ENCODE data around the gene PHACTR4.
"Not testable (repeated sequence)": the region's sequence is repeated elsewhere in the genome, so short reads cannot be mapped to it uniquely, and the experiment has no call there.

PHACTR4 gene

DNA sequence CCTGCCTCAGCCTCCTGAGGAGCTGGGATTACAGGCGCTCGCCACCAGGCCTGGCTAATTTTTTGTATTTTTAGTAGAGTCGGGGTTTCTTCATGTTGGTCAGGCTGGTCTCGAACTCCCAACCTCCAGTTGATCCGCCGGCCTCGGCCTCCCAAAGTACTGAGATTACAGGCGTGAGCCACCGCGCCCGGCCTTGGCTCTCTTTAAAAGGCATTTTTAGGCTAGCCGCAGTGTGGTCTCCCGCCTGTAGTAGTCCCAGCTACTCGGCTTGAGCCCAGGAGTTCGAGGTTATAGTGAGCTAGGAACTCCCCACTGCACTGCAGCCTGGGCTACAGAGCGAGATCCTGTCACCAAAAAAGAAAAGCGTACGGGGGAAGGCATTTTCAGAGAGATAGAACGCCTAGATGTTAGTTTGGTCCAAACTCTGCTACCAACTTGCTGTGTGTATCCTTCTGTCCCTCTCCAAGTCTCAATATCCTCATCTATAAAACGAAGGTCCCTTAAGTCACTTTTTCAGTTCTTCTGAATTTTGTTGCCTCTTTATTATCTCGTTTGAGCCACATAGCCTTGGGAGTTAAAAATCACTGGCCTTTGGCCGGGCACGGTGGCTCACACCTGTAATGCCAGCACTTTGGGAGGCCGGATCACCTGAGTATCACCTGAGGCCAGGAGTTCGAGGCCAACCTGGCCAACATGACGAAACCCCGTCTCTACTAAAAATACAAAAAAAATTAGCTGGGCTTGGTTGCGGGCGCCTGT is 40.0 kb upstream of the PHACTR4 start:
- TF ChIP-seq CTCF (IDR thresholded peaks at IDR 0.05; ENCODE audit: low read depth, low read length, missing control alignments): no peak
- DNase-seq (ENCODE audit: extremely low read depth, low read depth): no peak
- H3K4me3 ChIP-seq (replicated peaks; ENCODE audit: low read depth, low read length): peak overlapping the region; percentile 63

- no peak for DNase-seq (ENCODE audit: extremely low read depth, low read depth)
- TF ChIP-seq CTCF (IDR thresholded peaks at IDR 0.05; ENCODE audit: low read depth, low read length, missing control alignments): no peak
Observed at GRCh38 chr1:28338897-28339296, 30.6 kb upstream of the PHACTR4 start.

DNA sequence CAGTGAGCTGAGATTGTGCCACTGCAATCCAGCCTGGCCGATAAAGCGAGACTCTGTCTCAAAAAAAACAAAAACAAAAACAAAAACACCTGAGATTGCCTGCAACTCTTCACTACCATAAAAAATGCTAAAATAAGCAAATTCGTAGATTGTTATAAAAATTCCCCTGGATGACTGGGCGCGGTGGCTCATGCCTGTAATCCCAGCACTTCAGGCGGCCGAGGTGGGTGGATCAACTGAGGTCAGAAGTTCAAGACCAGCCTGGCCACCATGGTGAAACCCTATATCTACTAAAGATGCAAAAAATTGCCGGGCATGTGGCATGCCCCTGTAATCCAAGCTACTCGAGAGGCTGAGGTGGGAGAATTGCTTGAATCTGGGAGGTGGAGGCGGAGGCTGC is 30.0 kb upstream of the PHACTR4 start:
- H3K4me3 ChIP-seq (replicated peaks; ENCODE audit: low read depth, low read length): no peak overlapping the region
- no peak for DNase-seq (ENCODE audit: extremely low read depth, low read depth)
- no peak for TF ChIP-seq CTCF (IDR thresholded peaks at IDR 0.05; ENCODE audit: low read depth, low read length, missing control alignments)

More at GRCh38 chr1:28338897-28339296, 30.6 kb upstream of the PHACTR4 start:
- H3K4me3 ChIP-seq (replicated peaks; ENCODE audit: low read depth, low read length): no peak overlapping the region

GRCh38 chr1:28340221-28340974 is 29.1 kb upstream of the PHACTR4 start:
- no peak for TF ChIP-seq CTCF (IDR thresholded peaks at IDR 0.05; ENCODE audit: low read depth, low read length, missing control alignments)
- H3K4me3 ChIP-seq (replicated peaks; ENCODE audit: low read depth, low read length): no peak overlapping the region
- DNase-seq (ENCODE audit: extremely low read depth, low read depth): no peak

DNA sequence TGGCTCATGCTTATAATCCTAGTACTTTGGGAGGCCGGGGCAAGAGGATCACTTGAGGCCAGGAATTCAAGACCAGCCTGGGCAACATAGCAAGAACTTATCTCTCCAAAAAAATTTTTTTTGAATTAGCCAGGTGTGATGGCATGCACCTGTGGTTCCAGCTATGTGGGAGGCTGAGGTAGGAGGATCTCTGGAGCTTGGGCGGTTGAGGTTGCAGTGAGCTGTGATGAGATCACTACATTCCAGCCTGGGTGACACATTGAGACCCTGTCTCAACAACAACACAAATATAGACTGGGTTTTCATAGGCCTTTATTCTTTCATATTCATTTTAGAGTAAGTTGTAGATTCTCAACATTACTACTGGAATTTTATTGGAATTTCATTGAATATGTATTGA is 27.9 kb upstream of the PHACTR4 start:
- TF ChIP-seq CTCF (IDR thresholded peaks at IDR 0.05; ENCODE audit: low read depth, low read length, missing control alignments): no peak
- no peak overlapping the region for H3K4me3 ChIP-seq (replicated peaks; ENCODE audit: low read depth, low read length)
- DNase-seq (ENCODE audit: extremely low read depth, low read depth): no peak

GRCh38 chr1:28343405-28343804 is 26.1 kb upstream of the PHACTR4 start:
- no peak for DNase-seq (ENCODE audit: extremely low read depth, low read depth)

DNA sequence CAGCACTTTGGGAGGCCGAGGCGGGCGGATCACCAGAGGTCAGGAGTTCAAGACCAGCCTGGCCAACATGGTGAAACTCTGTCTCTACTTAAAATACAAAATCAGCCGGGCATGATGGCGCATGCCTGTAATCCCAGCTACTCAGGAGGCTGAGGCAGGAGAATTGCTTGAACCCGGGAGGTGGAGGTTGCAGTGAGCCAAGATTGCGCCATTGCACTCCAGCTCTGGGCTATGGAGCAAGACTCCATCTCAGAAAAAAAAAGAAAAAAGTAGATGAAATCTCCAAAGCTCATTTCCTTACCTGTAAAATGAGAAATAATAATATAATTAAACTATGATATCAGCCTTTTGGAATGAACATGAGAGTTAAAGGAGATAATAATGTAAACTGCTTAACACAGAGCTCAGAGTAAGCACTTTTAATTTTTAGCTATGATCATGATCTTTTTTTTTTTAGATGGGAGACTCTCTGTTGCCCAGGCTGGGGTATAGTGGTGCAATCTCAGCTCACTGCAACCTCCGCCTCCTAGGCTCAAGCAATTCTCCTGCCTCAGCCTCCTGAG is 16.2 kb upstream of the PHACTR4 start:
- DNase-seq (ENCODE audit: extremely low read depth, low read depth); H3K4me3 ChIP-seq (replicated peaks; ENCODE audit: low read depth, low read length): not testable (repeated sequence)

More at GRCh38 chr1:28343405-28343804, 26.1 kb upstream of the PHACTR4 start:
- H3K4me3 ChIP-seq (replicated peaks; ENCODE audit: low read depth, low read length): no peak overlapping the region
- no peak for TF ChIP-seq CTCF (IDR thresholded peaks at IDR 0.05; ENCODE audit: low read depth, low read length, missing control alignments)
